T follicular helper cell (primary cell): ENCODE results near the gene CFAP77.
"Not testable (repeated sequence)": the region's sequence is repeated elsewhere in the genome, so short reads cannot be mapped to it uniquely, and the experiment has no call there.

Experiments
- DNase-seq: peaks from one replicate; pipeline ENCODE4 v3.0.0-alpha.2; 2020; ENCODE audit warnings: low read depth

CFAP77 gene

GRCh38 chr9:132547976-132548730, 138.1 kb downstream of the CFAP77 start:
- no peak for DNase-seq

GRCh38 chr9:132548751-132549640, 139.0 kb downstream of the CFAP77 start:
- no peak for DNase-seq

DNA sequence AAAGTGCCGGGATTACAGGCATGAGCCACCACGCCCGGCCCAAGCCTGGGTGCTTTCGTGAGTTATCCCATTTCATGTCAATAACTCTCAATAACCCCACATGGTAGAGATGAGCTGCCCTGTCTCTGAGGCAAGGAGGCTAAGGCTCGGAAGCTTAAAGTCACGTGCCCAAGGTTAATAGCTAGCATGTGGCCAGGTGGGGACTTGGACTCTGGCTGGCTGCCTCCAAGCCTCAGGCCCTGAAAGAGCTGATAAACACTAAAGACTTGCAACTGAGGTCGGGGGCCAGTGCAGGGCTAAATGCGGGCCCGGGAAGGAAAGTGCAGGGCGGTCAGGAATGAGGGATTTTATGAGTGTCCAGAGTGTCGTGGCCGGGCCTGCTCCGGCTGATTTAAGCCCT, 141.5 kb downstream of the CFAP77 start:
- DNase-seq, result no peak

GRCh38 chr9:132552041-132552440, 142.0 kb downstream of the CFAP77 start:
- DNase-seq, result no peak

DNA sequence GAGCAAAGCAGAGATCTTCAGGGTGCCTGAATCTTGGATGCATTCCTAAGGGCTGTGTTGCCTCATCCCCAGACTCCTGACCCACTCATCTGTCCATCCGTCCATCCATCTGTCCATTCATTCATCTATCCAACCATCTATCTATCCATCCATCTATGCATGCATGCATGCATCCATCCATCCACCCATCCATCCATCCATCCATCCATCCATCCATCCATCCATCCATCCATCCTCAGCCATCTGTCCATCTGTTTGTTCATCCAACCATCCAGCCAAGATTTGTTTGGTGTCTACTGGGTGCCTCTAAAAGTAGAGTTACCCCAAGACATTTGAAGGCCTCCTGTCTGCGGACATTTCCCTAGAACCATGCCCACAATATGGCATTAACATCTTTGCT, 144.7 kb downstream of the CFAP77 start:
- no peak for DNase-seq

GRCh38 chr9:132555528-132555927, 145.5 kb downstream of the CFAP77 start:
- DNase-seq, result no peak

DNA sequence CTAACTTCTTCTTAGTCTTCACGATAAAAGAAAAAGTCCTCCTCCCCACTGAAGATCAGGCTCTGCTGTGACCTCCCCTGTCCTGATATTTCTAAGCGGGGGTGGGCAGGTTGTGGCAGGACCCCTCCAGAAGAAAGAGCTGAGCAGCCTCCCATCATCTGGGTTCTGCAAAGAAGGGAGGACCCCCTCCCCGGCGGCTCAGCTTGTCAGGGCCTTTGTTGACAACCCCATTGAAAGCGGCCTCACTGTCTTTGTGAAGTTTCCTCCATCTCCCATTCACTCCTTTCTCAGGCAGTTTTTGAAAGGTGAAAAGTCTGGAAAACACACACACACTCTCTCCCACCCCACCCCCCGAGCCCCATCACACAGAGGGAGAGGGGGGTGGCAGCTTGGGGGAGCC, 146.2 kb downstream of the CFAP77 start:
- DNase-seq, result no peak

DNA sequence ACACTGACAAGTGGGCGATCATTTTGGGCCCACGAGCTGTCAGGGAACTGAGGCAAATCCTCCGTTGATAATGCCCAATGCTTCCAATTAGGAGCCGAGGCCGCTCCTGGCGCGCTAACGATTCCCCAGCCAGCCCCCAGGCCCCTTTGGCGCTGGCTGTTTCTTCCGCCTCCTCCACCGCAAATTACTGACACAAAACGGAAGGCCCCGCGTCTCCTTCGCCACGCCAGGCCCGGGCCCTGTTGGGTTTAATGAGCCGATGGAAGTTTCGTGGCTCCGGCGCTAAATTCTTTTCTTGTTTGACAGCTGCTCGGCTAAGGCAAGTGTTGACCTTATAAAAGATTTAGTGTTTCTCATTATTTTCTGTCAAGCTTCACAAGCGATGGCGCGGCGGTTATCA, 146.7 kb downstream of the CFAP77 start:
- no peak for DNase-seq

DNA sequence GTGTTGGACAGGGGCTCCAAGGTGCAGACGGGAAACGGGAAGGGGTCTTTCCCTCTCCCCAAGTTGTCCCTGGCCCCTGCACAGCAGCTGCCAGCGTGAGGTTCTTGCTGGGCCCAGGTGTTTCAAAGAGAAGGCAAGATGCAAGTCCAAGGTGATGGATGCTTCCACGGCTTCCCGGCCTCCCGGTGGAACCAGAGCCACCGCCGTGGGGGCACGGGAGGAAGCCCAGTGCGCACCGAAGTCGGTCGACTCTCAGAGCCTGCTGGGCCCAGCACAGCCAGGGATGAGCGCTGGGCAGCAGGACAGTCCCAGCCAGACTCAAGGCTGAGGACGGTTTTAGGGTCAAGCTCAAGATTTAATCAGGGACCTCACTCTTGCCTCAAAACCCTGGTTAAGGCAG, 147.1 kb downstream of the CFAP77 start:
- DNase-seq, result no peak

DNA sequence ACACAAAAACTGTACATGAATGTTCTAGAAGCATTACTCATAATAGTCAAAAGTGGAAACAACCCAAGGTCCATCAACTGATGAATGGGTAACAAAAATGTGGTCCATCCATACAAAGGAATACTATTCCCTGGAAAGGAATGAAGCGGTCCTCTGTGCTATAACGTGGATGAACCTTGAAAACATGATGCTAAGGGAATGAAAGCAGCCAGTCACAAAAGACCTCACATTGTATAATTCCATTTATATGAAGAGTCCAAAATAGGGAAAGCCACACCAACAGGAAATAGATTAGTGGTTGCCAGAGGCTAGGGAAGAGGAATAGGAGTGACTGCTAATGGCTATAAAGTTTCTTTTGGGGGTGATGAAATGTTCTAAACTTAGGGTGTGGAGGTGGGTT, 149.7 kb downstream of the CFAP77 start:
- DNase-seq, result no peak

DNA sequence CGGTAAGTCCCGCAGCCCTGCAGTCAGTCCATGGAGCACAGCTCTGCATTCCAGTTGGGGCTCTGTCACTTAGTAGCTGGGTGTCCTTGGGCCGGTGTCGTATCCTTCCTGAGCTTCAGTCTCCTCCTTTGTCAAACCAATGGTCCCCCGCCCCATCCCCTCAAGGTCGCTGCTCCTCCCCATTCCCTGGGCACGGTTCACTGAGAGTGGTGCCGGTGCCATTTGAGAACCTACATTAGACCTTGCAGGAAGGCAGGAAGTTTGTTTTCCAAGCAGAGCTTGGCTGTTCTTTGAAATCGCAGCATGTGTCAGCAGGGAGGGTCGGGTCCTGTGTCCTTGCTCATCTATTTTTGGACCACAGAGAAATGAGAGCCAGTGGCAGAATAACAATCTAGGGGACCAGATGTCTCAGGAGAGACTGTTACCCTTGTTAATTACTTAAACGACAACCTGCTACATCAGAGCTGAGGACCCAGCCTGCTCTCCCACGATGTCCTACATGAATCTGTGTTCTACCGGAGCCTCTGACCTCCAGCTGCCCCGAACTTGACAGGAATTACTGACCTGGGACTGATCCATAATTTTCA, 150.7 kb downstream of the CFAP77 start:
- DNase-seq, result no peak

DNA sequence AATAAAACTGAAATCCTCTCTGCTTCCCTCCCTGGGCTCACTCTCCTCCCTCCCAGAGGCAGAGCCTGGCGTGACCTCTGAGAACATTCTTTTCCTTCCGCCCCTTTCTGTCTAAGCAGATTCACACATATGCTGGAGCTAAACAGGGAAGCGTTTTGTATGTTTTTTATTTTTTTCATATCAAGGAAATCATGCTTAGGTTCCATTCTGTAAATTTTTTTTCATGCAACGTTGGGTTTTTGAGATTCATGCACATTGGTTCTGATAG, 152.2 kb downstream of the CFAP77 start:
- DNase-seq, result no peak

DNA sequence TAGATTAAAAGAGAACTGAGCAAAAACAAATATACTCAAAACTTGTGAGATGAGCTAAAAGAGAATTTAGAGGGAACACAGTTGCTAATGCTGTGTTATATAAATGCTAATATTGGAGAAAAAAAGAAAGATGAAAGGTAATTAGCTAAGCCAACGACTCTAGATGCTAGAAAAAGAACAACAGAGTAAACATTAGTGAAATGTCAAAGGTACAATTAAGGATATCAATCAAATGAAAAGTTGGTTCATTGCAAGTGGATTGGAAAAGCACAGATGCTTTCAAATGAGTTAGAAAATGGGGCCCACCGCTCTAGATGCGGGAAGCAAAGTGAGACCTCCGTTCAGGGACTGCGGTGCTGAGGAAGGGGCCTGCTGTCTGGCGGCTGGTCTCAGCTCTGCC, 154.5 kb downstream of the CFAP77 start:
- DNase-seq, result no peak

DNA sequence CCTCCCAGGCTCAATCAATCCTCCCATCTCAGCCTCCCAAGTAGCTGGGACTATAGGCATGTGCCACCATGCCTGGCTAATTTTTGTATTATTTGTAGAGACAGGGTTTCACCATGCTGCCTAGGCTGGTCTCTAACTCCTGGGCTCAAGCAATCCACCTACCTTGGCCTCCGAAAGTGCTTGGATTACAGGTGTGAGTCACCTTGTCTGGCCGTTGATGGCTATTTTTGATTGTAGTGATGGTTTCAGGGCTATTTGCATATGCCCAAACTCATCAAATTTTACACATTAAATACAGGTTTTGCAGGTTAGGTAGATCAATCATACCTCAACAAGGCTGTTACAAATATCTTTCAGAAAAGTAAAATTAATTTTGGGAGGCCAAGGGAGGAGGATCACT, 158.8 kb downstream of the CFAP77 start:
- DNase-seq, result not testable (repeated sequence)

DNA sequence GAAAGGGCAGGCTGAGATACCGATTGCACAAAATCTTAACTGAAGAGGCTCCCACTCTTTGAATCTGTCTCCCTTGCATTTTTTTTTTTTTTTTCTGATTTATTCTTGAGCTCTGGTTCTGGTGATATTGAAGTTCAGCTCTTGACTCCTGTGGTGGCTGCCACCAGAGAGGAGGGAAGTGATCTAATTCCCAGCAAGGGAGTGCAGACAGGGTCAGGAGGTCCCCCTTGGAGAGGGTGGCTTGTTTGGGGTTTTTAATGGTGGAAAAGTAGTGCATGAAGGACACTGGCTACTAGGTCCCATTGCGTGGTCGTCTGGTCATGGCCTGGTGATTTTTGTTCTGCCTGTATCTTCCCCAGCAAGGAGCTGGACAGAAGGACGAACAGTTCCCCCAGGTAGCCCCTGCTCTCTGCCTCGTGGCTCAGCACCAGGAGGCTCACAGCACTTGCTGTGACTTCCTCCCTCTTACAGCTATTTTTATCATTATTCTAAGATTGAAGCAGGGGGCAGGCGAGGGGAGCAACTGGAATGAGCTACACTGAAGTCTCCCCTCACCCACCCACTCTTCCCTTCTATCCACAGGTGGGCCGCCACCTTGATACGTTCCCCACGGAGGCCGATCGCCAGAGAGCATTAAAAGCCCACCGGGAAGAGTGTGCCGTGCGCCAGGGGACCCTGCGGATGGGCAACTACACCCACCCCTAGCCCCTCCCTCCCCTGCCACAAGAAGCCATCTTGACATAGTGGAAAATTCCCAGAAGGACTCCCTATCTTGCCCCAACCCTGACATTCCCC, 162.0 kb downstream of the CFAP77 start:
- no peak for DNase-seq

GRCh38 chr9:132572921-132573320, 162.9 kb downstream of the CFAP77 start:
- no peak for DNase-seq

DNA sequence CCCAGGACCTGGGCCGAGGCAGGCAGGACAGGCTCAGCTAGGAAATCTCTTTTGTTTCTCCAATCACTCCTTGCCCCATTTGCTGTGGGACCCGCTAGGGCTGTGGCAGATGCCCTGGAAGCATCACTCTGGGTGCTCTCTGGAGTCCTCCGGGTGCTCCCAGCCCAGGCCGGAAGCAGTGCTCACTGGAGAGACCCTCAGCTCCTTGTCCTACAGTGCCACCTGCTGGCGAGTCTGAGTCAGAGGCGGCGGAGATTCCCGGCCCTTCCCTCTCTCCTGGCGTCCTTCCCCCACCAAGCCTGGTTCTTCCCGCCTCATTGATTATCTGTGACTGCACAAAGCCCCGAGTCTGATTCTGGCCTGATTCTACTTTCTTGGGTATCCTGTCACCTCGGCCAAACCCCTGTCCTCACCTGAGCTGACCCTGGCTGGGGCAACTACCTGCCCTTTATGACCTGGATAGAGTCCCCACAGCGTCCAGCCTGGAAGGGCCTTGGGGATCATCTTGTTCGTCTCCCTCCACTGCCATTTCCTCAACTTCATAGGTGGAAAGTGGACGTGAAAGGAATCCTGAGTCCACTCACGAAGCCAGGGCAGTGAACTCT, 165.1 kb downstream of the CFAP77 start:
- peak; percentile 8 for DNase-seq

GRCh38 chr9:132575811-132576210, 165.8 kb downstream of the CFAP77 start:
- no peak for DNase-seq

DNA sequence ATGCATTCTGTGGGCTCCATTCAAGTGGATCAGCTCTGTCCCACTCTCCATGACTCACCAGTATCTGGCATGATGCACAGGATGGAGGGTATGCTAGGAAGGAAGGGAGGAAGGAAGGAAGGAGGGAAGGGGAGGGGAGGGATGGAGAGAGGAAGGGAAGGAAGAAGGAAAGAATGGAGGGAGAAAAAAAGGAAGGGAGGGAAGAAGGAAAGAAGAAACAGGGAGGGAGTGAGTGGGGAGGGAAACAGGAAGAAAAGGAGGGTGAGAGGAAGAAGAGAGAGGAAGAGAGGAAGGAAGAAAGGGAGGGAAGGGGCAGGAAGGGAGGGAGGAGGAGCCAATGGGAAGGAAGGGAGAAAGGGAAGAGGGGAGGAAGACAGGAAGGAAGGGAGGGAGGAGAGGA, 167.1 kb downstream of the CFAP77 start:
- DNase-seq, result no peak

GRCh38 chr9:132578367-132578932, 168.4 kb downstream of the CFAP77 start:
- DNase-seq, result no peak

- no peak for DNase-seq
These were observed 169.4 kb downstream of the CFAP77 start for GRCh38 chr9:132579427-132579798.
